Left renal cortex interstitium (tissue), 4 donors: ENCODE measurements around the gene CPNE7. TPM values are rescaled to one million over a fixed set of nuclear protein-coding genes. Genes with fewer than 3 reads are reported as not detected.

Source experiments
- DNase-seq, 4 donors: peaks; one replicate each; pipeline ENCODE4 v3.0.0-alpha.2; 2013; ENCODE audit warnings: low read depth in 4 of 4, low spot score in 2 of 4, missing footprints in 1 of 4
- polyA plus RNA-seq, 4 donors: library from polyadenylated mRNA; unstranded; fragments of 120-200 nt; gene quantifications; one replicate each; pipeline ENCODE4 v1.2.1, GENCODE V29; 2013; ENCODE audit not compliant: insufficient read length in 4 of 4

CPNE7 gene
- polyA plus RNA-seq, 4 donors, result 1.9 to 6.4 (median 5.0) TPM

DNA sequence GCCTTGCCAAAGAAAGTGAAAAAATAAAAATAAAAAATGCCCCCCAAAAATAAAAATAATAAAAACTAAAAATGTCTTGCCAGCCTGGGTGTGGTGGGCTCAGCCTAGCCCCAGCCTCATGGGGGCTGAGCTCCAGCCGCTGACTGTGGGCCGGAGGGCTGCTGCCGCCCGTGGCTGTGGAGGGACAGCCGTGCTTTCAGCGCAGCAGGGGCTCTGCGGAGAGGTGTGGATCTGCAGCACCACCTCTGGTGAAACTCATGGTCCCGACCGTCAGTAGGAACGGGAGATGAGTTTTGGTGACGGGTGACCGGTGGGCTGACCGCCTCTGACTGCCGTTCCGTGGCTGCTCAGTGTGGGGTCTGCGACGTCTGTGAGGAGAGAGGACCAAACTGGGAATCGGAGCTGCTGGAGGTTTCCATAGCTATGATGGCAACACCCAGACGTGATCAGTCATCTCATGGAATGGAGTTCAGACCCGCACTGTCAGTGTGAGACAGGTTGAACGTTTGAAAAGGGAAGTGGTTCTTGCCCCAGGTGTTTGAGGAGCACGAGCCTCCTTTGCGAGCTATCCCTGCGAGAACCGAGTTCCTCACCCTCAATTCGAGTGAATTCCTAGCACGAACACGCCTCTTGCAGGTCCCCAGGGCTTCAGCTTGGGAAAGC, 27.1 kb upstream of the CPNE7 start:
- DNase-seq, result no peak

DNA sequence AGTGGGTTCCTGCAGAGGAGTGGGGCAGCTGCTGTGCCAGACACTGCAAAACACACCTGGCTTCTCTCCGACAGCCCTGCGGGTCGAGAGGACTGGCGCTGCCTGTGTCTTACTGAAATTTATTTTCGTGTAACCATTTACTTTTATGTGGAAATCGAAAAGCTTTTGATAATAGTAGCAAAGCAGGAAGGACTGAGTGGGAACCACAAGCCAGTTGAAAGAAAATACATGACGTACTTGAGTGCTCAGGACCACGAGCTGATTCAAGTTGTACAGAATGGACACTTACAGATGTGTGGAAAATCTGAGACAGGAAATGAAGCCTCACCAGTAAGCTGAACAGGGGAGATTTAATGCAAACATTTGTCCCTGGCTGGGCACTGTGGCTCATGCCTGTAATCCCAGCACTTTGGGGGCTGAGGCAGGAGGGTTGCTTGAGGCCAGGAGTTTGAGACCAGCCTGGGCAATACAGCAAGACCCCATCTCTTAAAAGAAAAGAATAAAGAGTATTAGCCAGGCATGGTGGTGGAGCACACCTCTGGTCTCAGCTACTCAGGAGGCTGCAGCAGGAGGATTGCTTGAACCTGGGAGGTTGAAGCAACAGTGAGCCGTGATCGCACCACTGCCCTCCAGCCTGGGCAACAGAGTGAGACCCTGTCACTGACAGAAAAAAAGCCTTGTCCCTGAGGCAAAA, 26.4 kb upstream of the CPNE7 start:
- no peak for DNase-seq

DNA sequence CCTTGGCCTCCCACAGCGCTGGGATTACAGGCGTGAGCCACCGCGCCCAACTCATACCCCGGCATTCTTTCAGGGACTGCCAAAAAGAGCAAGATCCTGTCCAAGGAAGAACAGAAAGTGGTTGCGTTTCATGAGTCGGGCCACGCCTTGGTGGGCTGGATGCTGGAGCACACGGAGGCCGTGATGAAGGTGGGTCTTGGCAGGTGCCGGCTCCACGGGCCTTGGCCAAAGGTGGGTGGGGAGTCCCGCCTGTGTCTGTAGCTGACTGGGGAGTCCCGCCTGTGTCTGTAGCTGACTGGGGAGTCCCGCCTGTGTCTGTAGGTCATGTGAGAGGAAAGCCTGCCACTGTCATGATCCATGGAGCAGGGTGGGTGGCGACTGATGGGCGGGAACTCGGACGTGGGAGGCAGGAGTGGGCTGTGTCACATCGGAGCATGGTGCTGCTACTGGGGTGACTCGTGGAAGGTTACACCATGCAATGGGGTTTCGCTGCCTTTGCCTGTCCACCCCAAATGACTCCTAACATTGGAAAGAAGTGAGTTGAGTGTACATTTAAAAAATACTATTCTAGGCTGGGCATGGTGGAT, 25.0 kb upstream of the CPNE7 start:
- no peak for DNase-seq

DNA sequence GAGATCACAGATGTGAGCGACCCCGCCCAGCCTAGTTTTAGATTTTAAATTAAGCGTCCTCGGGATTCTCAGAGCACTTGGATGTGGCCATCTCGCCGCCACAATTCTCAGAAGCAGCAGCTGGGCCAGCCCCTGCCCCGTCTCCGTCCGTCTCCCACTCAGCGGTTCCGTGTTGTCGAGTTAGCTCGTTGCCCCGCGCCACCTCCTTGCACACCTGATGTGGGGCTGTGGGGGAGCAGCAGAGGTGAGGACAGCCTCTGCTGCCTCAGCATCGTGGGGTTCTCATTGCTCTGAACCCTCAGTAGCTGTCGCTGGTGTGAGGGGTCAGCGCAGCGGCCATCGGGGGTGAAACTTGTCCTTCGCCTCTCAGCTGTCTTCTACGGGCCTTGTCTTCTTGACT, 23.2 kb upstream of the CPNE7 start:
- DNase-seq, result no peak

DNA sequence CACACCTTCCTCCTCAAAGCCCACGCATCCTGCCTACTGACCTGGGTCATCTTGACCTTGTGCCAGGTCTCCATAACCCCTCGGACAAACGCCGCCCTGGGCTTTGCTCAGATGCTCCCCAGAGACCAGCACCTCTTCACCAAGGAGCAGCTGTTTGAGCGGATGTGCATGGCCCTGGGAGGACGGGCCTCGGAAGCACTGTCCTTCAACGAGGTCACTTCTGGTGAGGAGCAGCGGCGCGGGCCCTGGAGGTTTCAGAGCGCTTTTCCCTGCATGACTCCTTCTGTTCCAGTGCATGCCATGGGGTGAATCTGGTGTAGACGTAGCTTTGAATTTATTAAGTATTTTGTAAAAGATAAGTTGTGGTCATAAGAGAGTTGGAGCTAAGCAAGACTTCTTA, 22.6 kb upstream of the CPNE7 start:
- DNase-seq, result no peak

DNA sequence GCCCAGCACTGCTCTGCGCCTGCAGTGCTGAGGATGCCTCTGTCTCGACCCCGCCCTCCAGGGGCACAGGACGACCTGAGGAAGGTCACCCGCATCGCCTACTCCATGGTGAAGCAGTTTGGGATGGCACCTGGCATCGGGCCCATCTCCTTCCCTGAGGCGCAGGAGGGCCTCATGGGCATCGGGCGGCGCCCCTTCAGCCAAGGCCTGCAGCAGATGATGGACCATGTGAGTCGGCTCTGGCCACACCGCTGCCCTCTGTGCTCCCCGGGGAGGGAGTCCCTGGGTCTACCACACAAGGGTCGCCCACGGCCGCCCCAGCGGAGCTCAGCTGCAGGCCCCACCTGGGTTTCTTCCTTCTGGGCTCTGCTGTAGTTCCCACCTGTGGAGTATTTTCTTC, 21.8 kb upstream of the CPNE7 start:
- DNase-seq, result no peak

DNA sequence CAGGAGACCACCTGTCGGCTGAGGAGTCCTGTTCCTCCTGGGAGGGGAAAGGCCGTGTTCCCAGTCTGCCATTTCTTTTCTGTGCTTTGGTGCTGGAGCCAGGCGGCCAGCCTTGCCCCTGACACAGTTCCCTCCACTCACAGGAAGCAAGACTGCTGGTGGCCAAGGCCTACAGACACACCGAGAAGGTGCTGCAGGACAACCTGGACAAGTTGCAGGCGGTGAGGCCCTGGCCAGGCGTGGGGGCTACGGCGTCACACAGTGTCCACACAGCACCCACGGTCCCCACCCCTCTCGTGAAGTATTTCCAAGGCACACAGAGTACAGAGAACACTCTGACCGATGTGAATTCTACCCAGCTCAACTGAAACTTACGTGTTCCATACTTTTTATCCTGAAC, 21.2 kb upstream of the CPNE7 start:
- no peak for DNase-seq

DNA sequence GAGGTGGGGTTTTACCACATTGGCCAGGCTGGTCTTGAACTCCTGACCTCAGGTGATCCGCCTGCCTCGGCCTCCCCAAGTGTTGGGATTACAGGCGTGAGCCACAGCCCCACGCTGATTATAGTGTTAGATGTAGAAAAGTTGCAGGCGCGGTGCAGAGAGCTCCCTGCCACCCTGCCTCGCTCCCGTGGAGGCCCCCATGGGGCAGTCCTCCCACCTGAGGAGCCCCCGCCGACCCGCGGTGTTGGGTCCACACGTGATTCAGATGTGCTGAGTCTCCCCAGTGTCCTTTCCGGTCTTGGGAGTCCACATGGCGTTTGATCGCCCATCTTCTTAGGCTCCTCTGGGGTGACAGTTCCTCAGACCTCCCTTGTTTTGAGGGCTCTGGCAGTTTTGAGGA, 20.3 kb upstream of the CPNE7 start:
- DNase-seq, result no peak

DNA sequence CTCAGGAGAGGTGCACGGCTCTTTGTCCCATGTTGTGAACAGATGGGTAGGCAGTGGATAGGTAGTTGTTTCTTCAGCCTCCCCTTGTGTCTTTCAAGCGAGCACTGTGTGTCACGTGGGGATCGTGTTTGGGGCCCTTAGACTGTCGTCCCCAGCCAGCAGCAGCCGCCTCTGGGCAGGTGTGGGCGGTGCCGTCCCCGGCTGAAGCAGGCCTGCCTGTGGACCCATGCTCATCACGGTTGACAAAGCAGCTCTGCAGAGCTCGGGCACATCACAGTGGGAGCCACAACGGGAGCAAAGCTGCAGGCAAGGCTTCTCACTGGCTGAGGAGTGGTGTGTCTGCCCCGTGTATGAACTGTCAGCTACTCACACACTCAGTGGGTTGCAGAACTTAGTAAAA, 19.8 kb upstream of the CPNE7 start:
- no peak for DNase-seq

DNA sequence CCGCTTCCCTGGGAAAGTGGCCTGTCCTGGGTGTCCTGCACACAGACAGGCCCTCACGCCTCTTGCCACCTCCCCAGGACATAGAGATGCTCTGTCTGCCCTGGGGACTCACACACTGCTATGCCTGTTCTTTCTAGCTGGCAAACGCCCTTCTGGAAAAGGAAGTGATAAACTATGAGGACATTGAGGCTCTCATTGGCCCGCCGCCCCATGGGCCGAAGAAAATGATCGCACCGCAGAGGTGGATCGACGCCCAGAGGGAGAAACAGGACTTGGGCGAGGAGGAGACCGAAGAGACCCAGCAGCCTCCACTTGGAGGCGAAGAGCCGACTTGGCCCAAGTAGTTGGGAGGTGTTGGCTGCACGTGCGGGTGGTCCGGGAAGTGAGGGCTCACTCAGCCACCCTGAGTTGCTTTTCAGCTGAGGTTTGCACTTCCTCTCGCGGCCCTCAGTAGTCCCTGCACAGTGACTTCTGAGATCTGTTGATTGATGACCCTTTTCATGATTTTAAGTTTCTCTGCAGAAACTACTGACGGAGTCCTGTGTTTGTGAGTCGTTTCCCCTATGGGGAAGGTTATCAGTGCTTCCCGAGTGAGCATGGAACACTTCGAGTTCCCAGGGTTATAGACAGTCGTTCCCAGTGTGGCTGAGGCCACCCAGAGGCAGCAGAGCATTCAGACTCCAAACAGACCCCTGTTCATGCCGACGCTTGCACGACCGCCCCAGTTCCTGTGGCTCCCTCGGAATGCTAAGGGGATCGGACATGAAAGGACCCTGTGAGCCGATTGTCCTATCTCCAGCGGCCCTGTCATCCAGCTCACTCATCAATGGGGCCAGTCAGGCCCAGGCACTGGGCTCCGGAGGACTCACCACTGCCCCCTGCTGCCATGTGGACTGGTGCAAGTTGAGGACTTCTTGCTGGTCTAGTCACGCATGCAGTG, 18.5 kb upstream of the CPNE7 start:
- no peak for DNase-seq

DNA sequence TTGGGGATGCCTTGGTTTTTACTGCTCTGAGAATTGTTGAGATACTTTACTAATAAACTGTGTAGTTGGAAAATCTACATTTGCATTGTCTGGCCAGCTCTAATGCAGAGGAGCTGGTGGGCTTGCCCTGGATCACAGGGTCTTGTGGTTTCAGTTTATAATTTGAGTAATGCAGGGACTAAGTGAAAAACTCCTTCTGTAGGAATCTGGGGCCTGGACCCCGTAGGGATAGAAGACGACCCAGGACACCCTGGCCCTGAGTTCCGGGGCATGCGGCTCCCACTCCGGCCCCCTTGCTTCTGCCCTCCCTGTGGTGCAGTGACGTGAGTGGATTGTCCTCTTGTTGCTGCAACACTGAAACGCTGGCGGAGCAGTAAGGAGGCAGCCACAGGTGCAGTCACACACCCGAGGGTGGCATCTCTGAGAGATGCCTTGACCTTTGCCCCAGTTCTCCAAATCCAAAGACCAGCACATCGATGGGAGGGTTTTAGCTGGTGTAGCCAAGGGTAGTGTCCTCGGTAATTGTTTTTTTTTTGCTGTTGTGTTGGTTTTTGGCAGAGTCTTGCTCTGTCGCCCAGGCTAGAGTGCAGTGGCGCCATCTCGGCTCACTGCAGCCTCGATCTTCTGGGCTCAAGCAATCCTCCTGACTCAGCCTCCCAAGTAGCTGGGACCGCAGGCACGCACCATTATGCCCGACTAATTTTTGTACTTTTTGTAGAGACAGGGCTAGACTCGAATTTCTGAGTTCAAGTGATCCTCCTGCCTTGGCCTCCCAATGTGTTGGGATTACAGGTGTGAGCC, 17.7 kb upstream of the CPNE7 start:
- no peak for DNase-seq

DNA sequence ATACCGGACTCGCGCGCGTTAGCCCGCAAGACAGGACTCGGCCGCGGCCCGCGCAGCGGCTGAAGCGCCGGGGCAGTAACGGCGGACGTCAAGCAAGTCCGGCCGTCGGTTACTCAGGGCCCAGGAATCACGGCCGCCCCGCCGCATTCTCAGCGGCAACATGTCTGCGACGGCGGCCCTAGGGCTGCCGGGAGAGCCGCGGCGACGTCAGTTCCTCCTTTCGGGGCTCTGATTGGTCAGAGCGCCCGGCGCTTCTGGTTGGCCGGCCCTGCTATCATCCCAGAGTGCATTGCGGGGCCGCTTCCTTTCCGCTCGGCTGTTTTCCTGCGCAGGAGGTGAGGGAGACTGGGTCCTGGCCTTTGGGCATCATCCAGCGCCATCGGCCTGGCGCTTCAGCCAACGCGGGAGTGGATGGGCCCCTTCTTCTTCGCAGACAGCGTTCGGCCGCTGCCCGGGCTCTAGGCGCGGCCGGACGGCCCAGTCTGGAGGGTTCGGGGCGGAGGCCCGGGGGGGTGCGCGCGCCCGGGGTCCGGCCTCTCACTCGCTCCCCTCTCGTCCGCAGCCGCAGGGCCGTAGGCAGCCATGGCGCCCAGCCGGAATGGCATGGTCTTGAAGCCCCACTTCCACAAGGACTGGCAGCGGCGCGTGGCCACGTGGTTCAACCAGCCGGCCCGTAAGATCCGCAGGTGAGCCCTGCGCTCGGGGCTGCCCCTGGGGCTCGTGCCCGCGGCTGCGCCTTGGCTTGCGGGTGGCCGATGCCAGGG, 15.0 kb upstream of the CPNE7 start, which contains the start of gene RPL13:
Gene RPL13, plus strand, starts transcription at position 305 of the 764 bp plus-strand sequence. Its CDS starts 278 bp downstream, at position 583.
- DNase-seq, result peak; percentile 85 to 93 (median 88)

DNA sequence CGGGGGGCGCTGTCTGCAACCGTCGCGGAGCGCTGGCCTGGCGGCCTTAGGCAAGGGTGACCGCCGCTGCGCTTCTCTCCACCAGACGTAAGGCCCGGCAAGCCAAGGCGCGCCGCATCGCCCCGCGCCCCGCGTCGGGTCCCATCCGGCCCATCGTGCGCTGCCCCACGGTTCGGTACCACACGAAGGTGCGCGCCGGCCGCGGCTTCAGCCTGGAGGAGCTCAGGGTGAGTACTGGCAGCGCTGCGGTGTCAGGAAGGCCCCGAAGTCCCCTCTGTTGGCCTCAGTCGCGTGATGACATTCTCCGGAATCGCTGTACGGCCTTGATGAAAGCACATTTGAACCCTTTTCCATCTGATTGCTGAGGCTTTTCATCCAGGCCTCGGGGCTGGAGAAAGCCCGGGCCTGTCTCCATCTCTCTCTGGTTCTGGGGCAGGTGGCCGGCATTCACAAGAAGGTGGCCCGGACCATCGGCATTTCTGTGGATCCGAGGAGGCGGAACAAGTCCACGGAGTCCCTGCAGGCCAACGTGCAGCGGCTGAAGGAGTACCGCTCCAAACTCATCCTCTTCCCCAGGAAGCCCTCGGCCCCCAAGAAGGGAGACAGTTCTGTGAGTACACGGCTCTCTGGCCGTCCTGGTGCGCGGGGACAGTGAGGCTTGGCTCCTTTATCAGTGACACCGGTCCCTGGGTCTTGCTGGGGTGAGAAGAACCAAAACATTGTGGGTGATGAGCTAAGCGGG, 14.2 kb upstream of the CPNE7 start:
- no peak for DNase-seq

DNA sequence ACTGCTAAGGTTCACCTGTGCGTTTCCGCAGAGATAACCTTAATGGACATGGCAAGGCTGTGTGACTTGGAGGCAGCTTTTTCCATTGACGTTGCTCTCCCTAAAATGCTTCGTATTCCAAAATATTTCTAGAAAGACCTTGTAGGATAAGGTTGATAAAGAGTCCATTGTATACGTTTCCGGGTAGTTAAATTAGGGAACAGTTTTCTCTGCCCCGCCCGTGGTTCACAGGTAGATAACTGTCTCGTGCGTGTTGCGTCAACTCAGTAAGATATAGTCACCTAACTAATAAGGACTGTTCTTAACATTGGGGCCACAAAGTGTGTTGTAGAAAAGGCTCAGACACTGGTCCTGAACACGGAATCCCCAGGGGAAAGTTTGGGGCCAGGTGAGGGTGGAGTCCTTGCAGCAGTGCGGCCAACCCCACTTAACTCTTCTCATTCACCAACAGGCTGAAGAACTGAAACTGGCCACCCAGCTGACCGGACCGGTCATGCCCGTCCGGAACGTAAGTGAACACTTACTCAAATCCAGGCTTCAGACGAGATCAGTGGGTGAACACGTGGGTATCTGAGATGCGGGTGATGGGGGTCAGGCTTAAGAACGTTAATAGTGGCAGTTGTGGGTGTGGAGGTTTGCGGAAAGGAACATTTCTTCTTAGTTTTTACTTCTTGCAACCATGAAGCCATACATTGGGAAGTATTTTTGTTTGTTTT, 13.5 kb upstream of the CPNE7 start:
- DNase-seq, result no peak

DNA sequence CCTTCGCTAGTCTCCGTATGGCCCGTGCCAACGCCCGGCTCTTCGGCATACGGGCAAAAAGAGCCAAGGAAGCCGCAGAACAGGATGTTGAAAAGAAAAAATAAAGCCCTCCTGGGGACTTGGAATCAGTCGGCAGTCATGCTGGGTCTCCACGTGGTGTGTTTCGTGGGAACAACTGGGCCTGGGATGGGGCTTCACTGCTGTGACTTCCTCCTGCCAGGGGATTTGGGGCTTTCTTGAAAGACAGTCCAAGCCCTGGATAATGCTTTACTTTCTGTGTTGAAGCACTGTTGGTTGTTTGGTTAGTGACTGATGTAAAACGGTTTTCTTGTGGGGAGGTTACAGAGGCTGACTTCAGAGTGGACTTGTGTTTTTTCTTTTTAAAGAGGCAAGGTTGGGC, 12.6 kb upstream of the CPNE7 start:
- DNase-seq, result no peak

DNA sequence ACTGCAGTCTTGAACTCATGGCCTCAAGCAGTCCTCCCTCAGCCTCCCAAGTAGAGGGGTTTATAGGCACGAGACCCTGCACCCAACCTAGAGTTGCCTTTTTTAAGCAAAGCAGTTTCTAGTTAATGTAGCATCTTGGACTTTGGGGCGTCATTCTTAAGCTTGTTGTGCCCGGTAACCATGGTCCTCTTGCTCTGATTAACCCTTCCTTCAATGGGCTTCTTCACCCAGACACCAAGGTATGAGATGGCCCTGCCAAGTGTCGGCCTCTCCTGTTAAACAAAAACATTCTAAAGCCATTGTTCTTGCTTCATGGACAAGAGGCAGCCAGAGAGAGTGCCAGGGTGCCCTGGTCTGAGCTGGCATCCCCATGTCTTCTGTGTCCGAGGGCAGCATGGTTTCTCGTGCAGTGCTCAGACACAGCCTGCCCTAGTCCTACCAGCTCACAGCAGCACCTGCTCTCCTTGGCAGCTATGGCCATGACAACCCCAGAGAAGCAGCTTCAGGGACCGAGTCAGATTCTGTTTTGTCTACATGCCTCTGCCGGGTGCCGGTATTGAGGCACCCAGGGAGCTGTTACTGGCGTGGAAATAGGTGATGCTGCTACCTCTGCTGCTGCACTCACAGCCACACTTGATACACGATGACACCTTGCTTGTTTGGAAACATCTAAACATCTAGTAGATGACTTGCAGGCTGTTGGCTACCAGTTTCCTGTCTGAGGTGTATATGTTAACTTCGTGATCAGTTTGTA, 11.7 kb upstream of the CPNE7 start:
- no peak for DNase-seq

DNA sequence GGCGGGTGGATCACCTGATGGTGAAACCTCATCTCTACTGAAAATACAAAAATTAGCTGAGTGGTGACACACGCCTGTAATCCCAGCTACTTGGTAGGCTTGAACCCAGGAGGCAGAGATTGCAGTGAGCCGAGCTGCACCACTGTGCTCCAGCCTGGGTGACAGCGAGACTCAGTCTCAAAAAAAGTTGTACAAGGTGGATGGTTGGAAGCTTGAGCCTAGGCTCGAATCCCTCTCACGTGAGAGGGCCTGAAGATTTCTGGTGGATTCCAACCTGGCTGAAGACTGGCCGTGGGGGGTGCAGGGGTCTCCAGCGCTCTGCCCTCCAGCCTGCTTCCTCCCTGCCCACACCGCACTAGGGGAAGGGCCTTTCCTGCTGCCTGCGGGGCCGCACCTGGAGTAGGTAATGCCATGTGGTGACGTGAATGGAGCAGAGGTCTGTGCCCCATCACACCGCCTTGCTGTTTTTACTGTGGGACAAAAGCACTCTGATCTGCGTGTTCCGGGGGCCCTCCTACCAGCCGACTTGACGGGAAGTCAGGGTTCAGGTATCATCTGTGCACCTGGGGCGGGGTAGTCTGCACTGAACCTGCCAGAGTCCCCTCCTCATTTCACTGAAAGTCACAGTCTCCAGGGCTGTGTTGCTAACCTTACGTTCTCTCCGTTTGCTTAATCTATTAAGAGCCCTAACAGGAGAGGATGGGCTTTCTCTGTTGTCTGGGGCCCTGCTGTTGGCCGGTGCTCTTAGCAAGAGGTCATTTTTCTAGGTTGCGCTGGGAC, 10.9 kb upstream of the CPNE7 start:
- DNase-seq, result no peak
